GM18499 (cell line): Measurements from ENCODE around the gene KCTD20.

Experiments
- ATAC-seq: cut with Tn5 transposase; IDR thresholded peaks from one replicate; pipeline ENCODE4 v1.9.1; 2021; ENCODE audit warnings: moderate number of reproducible peaks; ENCODE audit not compliant: insufficient read depth, unreplicated experiment

KCTD20 gene

GRCh38 chr6:36523936-36524499, 81.2 kb downstream of the KCTD20 start:
- ATAC-seq, result no peak

GRCh38 chr6:36524871-36525270, 82.1 kb downstream of the KCTD20 start:
- ATAC-seq, result no peak

- ATAC-seq, result no peak
These were observed 82.5 kb downstream of the KCTD20 start for GRCh38 chr6:36525346-36525745.

GRCh38 chr6:36526066-36526465, 83.3 kb downstream of the KCTD20 start:
- ATAC-seq, result no peak

- no peak for ATAC-seq
These were observed 90.5 kb downstream of the KCTD20 start for GRCh38 chr6:36533321-36533720.

GRCh38 chr6:36536873-36537547, 94.2 kb downstream of the KCTD20 start:
- ATAC-seq, result no peak

- ATAC-seq, result no peak
These were observed 97.2 kb downstream of the KCTD20 start for GRCh38 chr6:36539814-36540568.
